ENCODE data around the gene BHLHE41.

BHLHE41 gene

GRCh38 chr12:26124446-26125399 lies at the start of gene BHLHE41:
Gene BHLHE41 (minus strand): TSS chr12:26125037. CDS start chr12:26124779, 258 bp downstream.
- no peak for DNase-seq (ENCODE audit: low spot score)

DNA sequence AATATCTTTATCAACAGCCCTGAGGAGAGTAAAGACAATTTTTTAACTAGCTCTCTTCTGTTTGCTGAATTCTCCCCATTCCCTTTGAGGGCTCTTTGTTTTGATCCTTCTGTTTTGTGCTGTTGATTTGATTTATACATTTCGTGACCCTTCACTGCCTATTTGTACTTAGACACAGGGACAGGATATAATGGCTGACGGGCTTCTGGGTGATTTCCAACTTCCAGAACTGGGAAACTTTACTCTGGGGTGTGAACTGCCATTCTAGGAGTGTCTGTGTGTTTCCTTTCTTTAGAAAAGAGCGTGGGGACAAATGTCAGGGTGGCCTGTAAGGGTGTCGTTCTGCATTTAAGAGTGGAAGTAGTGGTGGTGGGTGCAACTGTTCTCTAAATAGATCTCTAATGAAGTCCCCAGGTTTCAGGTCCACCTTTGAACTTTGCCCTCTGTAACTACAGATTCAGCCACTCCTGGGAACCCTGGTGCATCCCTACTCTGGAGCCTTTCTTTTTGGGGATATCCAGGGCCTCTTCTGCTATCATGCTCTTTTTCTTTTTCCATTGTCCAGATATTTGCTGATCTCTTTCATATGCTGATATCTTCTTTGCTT lies 48.2 kb upstream of the BHLHE41 start:
- no peak for DNase-seq (ENCODE audit: low spot score)

GRCh38 chr12:26172539-26172938 lies 47.7 kb upstream of the BHLHE41 start:
- no peak for DNase-seq (ENCODE audit: low spot score)

DNA sequence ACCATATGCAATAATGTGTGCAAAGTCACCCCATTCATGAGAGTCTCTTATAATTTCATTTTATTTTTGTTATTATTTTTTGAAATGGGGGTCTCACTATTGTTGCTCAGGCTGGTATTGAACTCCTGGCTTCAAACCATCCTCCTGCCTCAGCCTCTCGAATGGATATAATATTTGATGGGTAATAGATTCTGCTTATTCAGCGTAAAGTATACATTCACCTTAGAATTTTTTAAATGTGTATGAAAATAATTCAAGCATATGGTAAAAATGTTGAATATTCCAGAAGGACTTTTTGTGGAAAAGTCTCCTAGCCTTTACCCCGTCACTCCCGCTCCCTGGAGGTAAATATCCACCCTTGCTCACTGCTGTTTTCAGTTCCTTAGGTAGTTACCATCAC lies 47.2 kb upstream of the BHLHE41 start:
- no peak for DNase-seq (ENCODE audit: low spot score)

- no peak for DNase-seq (ENCODE audit: low spot score)
These were observed 39.3 kb upstream of the BHLHE41 start for GRCh38 chr12:26164118-26164517.

DNA sequence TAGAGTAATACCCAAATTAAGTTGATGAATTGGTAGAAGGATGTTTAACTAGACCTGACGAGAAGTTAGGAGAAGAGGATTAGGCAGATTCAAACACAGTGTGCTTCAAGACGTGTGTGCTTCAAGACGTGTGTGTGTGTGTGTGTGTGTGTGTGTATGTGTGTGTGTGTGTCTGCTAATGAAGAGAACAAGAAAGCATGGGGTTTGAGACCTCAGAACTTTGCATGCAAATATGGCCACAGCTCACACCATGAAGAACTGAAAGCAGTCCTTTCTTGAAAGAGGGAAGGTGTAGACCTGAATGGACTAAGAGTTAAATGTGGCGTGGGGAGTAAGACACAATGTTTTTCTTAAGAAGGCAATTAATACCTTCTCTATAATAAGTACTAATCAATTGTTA lies 38.1 kb upstream of the BHLHE41 start:
- no peak for DNase-seq (ENCODE audit: low spot score)

DNA sequence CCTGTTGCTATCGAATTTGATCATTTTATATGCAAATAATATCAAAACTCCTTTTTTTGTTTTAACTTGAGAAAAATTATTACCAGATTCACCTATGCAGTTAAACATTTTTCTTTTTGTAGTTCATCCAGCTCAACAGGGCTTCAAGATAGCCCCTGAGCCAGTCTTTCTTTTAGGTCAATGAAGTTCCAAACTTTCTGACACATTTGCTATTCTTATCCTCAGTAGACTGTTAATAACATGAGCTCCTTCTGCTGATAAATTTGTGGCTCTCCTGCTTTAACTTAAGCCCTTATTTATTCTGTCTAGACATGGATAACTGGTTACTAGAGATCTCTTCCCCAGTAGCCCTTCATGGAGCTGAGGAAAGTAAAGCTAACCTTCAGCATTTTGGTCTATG lies 37.3 kb upstream of the BHLHE41 start:
- no peak for DNase-seq (ENCODE audit: low spot score)

DNA sequence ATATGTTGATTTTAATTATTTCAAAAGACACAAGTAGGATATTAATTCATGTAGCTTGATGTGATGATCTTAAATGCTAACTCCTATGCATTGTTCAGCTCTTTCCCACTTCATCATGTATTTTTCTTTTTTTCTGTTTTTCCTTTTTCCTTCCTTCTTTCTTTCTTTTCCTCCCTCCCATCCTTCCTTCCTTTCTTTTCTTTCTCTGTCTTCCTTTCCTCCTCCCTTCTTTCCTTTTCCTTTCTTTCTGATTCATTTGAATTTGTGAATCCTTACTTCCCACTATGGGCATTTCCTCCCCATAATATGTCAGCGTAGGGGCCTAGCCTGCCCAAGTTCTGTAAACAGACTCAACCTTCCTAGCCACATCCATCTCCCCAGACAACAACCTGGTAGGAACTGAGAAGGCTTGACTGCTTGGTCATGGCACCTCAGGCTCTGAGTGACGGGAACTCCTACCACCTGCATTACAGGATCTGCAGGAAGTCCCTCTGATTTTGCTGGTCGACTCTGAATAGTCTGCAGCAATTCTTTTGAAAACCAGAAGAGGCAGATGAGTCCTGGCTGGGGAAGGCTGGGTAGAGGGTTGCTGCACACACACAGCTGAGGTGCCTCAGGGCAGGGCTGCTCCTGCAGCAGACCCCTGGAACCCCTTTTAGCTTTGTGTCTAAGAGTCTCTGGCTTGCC lies 33.4 kb upstream of the BHLHE41 start:
- no peak for DNase-seq (ENCODE audit: low spot score)

DNA sequence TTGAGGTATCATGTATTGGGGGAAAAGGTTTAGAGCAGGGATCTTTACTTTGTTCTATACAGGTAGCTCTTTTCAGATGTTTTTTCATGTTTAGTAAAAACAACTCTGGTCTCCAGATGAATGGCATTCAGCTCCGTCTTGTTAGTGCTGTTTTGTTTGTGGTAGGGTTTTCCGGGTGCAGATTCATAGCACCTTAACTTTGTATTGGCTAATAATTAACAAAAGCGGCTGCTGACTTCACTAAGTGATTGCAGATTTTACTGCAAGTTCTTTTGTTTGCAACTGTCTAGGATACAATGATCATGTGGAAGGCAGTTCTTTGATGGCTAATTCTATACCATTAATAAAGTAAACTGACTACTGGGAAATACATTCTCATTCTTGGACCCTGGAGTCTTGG lies 32.2 kb upstream of the BHLHE41 start:
- no peak for DNase-seq (ENCODE audit: low spot score)

GRCh38 chr12:26156201-26156871 lies 31.5 kb upstream of the BHLHE41 start:
- no peak for DNase-seq (ENCODE audit: low spot score)

- no peak for DNase-seq (ENCODE audit: low spot score)
These were observed 28.8 kb upstream of the BHLHE41 start for GRCh38 chr12:26153421-26154154.

- no peak for DNase-seq (ENCODE audit: low spot score)
These were observed 27.8 kb upstream of the BHLHE41 start for GRCh38 chr12:26152507-26153102.

DNA sequence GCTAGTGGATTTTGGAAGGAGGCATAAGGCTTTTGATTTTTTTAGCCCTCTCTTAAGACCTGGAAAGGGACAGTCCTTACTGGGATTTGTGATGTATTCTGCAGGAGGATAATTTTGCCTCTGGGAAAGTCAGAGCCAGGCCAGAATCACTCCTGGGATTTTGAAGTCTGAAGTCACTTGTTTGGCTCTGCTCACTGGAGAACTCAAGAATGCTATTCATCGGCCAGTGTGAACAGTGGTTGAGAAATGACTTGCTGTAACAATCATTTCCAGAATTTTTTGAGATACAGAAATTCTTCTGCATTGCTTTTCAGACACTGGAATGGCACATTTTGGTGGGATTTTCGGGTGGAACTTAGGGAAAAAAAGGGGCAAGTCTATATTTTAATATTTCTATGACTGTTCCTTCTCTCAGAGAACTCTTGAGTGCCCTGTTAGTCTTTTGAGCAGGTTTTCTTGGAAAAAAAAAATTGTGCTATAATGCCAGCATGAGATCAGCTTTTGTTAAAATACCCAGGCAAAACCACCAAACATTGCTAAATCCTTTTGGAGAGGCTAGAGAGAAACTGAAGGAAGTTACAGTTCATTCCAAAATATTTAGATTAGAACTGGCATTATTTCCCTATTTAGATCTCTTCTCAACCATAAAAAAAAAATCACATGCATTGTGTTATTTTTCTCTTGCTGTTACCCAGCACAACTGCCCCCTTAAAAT lies 26.1 kb upstream of the BHLHE41 start:
- DNase-seq (ENCODE audit: low spot score): no peak

DNA sequence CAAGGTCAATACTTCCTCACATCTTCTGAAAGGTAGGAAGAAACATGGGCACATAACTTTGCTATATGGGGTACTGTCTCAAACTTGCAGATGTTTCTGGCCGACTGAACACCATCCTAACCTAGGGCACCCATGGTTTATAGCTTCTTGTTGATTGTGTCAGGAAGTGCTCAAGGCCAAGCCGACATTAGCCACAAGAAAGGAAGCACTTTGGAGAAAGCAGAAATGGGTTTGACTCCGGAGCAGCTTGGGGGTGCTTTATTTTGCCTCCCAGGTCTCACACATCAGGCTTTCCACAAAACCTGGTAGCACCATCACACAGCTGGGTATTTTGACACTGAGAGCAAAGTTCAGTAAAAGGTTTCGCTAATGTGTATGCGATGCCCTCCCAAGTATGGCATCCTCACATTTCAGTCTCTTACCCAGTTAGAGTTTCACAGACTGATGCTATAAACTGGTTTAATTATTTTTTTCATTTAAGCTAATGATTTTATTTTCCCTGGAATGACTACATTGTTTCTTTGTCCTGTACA lies 25.2 kb upstream of the BHLHE41 start:
- DNase-seq (ENCODE audit: low spot score): no peak

DNA sequence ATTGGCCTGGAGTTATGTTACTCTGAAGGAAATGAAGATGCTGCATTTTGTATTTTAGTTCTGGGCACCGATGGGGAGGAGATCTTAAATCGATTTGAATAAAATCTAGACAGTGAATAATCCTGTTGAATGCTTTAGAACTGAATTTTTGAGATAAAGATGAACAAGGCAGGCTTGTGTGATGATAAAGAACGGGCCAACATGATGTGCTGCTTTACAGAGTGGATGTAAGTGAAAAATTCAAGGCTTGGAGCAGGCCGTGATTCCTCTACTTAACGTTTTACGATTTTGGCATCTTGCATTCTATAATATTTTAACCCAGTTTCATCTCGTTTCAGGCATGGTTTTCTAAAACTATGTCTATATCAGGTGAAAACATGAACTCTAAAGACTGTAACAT lies 23.5 kb upstream of the BHLHE41 start:
- no peak for DNase-seq (ENCODE audit: low spot score)

GRCh38 chr12:26143291-26143690 lies 18.5 kb upstream of the BHLHE41 start:
- no peak for DNase-seq (ENCODE audit: low spot score)

- no peak for DNase-seq (ENCODE audit: low spot score)
These were observed 14.0 kb upstream of the BHLHE41 start for GRCh38 chr12:26138860-26139259.

DNA sequence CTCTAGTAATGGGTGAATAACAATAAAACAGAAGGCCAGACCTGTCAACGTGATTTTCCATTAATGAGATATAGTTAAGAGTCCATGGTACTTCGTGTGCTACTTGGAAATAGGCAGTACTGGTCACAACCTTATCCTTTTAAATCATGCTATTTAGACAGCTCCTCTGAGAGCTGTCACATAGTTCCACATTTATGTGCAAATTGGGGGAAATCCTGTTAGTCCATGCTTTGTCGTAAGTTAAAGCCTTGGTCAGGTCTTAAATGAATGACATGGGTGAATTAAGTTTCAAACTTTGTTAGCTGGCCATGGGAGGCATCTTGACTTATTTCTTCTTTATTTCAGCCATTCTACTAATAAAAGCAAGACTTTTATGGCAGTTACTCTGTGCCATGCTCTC lies 11.9 kb upstream of the BHLHE41 start:
- DNase-seq (ENCODE audit: low spot score): no peak

DNA sequence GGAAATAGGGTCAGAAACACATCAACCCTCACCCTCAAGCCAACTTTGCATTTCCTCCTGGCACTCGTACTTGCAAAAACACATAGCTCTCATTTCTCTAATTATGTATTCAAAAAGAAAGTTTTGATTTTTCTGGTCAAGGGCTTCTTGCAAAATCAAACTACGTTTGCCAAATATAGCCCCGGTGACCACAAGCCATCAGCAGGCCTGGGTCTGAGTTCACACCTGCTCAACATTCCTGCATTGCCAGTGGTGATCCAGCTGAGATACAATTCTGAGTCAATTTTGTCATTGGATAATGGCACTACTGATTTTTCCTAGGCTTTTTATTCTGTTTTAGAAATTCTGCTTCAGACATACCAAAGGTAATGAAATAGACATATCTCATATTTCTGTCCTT lies 10.7 kb upstream of the BHLHE41 start:
- no peak for DNase-seq (ENCODE audit: low spot score)

GRCh38 chr12:26135010-26135420 lies 10.2 kb upstream of the BHLHE41 start:
- DNase-seq (ENCODE audit: low spot score): no peak
